Measurements from ENCODE around the gene MIF4GD.
A peak's percentile ranks its signal among the peaks of the same experiment; 100 is the strongest.

Gene MIF4GD

GRCh38 chr17:75289832-75290337, 18.9 kb upstream of the MIF4GD start:
- H2AFZ ChIP-seq (ENCODE audit: low read length) = peak overlapping the region; percentile 92

DNA sequence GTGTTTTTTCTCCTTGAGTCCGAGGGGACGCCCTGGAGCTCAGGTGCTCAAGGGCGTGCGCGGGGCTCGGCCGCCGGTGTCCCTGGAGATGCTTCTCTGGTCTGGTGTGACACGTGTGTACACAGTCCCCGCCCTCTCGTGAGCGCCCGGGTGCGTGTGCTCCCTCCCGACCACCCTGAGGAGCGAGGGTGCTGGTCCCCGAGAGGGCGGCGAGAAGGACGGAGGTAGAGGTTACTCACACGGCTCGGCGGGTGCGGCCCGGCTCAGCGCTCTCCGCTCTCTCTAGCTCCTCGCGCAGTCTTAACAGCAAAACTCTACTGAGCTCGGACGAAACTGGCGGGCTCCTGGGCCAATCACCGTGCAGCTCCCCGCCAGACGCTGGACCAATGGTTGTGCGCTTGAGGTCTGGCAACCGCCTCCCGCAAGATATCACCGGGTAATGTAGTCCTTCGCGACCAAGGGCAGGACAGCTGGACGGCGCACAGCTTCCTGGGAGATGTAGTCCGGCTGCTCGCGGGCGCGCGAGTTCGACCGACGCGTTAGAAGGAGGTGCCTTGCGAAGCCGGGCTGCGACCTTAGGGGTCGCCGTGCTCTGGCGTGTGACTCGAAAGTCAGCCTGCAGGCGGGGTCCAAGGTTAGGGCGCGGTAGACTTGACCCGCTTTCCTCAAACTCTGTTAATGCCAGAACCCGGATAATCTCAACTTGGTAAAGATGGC, 18.2 kb upstream of the MIF4GD start, which contains the start of gene SLC25A19:
TSS of gene SLC25A19 (minus strand) at position 319 of the 717 bp plus-strand sequence. CDS start 2,669 bp downstream, outside the sequence.
- Histone ChIP-seq H3K9ac (ENCODE audit: low read length) (peak within 1 kb of the TSS; percentile 82), H3K4me2 (ENCODE audit: low read depth, low read length) (peak within 1 kb of the TSS; percentile 84), H4K20me1 (ENCODE audit: insufficient read depth, low read length) (no peaks in the 10 kb centered on the region), H3K9me3 (replicated peaks; ENCODE audit: insufficient read depth, low read length) (no peaks in the 10 kb centered on the region), H3K4me3 (ENCODE audit: low read length) (peak within 1 kb of the TSS; percentile 87), H3K9me2 (replicated peaks; ENCODE audit: insufficient read depth, low read length) (no peaks in the 10 kb centered on the region), H3K36me3 (replicated peaks; ENCODE audit: insufficient read depth, low read length) (peaks cover 11% of the 10 kb centered on the region; the same call in 1 of the 2 replicates), H3K79me2 (ENCODE audit: low read length) (peaks cover 44% of the 10 kb centered on the region), H3K27ac (ENCODE audit: low read length) (peak within 1 kb of the TSS; percentile 79), H3K27me3 (replicated peaks; ENCODE audit: insufficient read depth, low read length) (no peaks in the 10 kb centered on the region), H2AFZ (ENCODE audit: low read length) (peak within 1 kb of the TSS; percentile 92), H3K4me1 (ENCODE audit: low read length) (0 out of 2 replicates have a peak, but pooled peaks cover 7% of the 10 kb centered on the region), H3F3A (ENCODE audit: insufficient read depth, low read length) (peaks cover 19% of the 10 kb centered on the region)
- DNase-seq = peak; percentile 99
- TF ChIP-seq EZH2 (optimal IDR thresholded peaks at IDR 0.05; ENCODE audit: low read depth, low read length) (no peak), EZH2phosphoT487 (IDR thresholded peaks at IDR 0.05; ENCODE audit: low read length) (no peak), CTCF (IDR thresholded peaks at IDR 0.05; ENCODE audit: low read length) (no peak; the same call in 1 of the 2 replicates)

More at GRCh38 chr17:75289832-75290337, 18.9 kb upstream of the MIF4GD start:
- H3F3A ChIP-seq (ENCODE audit: insufficient read depth, low read length) = peaks cover 20% of the 10 kb centered on the region
- peak; percentile 70 for DNase-seq
- peak overlapping the region; percentile 77 for H3K9ac ChIP-seq (ENCODE audit: low read length)
- TF ChIP-seq CTCF (IDR thresholded peaks at IDR 0.05; ENCODE audit: low read length) = peak; percentile 28; the same call in 1 of the 2 replicates
- no peak for TF ChIP-seq EZH2phosphoT487 (IDR thresholded peaks at IDR 0.05; ENCODE audit: low read length)
- H3K79me2 ChIP-seq (ENCODE audit: low read length) = peaks cover 41% of the 10 kb centered on the region
- H3K36me3 ChIP-seq (replicated peaks; ENCODE audit: insufficient read depth, low read length) = peaks cover 11% of the 10 kb centered on the region; the same call in 1 of the 2 replicates
- no peaks in the 10 kb centered on the region for H3K27me3 ChIP-seq (replicated peaks; ENCODE audit: insufficient read depth, low read length)
- H3K4me1 ChIP-seq (ENCODE audit: low read length) = 0 out of 2 replicates have a peak, but pooled peaks cover 8% of the 10 kb centered on the region
- no peaks in the 10 kb centered on the region for H3K9me3 ChIP-seq (replicated peaks; ENCODE audit: insufficient read depth, low read length)
- no peaks in the 10 kb centered on the region for H4K20me1 ChIP-seq (ENCODE audit: insufficient read depth, low read length)
- peak overlapping the region; percentile 87 for H3K4me3 ChIP-seq (ENCODE audit: low read length)
- H3K27ac ChIP-seq (ENCODE audit: low read length) = peak overlapping the region; percentile 79
- H3K9me2 ChIP-seq (replicated peaks; ENCODE audit: insufficient read depth, low read length) = no peaks in the 10 kb centered on the region
- H3K4me2 ChIP-seq (ENCODE audit: low read depth, low read length) = peak overlapping the region; percentile 59

DNA sequence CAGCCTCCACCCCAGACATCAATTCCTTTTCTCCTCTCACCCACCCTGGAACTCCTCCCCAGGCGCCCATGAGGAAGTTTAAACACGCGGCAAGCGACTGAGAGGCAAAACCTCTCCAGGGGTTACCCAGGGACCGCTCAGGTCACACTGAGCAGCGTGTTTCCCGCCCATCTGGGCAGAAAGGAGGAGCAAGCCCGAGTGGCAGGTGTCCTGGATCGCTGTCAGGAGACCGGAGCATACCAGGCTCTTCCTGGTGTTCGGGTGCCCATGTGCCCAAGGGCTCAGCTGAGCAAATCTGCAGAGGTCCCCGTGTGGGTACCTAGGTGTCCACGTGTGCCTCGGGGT, 17.7 kb upstream of the MIF4GD start:
- peaks cover 11% of the 10 kb centered on the region; the same call in 1 of the 2 replicates for H3K36me3 ChIP-seq (replicated peaks; ENCODE audit: insufficient read depth, low read length)
- peak overlapping the region; percentile 87 for H3K4me3 ChIP-seq (ENCODE audit: low read length)
- peaks cover 16% of the 10 kb centered on the region for H3F3A ChIP-seq (ENCODE audit: insufficient read depth, low read length)
- H2AFZ ChIP-seq (ENCODE audit: low read length) = peak overlapping the region; percentile 82
- H3K27ac ChIP-seq (ENCODE audit: low read length) = peak overlapping the region; percentile 79
- H3K79me2 ChIP-seq (ENCODE audit: low read length) = peaks cover 44% of the 10 kb centered on the region
- 0 out of 2 replicates have a peak, but pooled peaks cover 5% of the 10 kb centered on the region for H3K4me1 ChIP-seq (ENCODE audit: low read length)
- no peaks in the 10 kb centered on the region for H4K20me1 ChIP-seq (ENCODE audit: insufficient read depth, low read length)
- peak overlapping the region; percentile 82 for H3K9ac ChIP-seq (ENCODE audit: low read length)
- no peaks in the 10 kb centered on the region for H3K9me3 ChIP-seq (replicated peaks; ENCODE audit: insufficient read depth, low read length)
- peak; percentile 84 for DNase-seq
- TF ChIP-seq EZH2phosphoT487 (IDR thresholded peaks at IDR 0.05; ENCODE audit: low read length) (no peak), CTCF (IDR thresholded peaks at IDR 0.05; ENCODE audit: low read length) (no peak), EZH2 (optimal IDR thresholded peaks at IDR 0.05; ENCODE audit: low read depth, low read length) (no peak)
- no peaks in the 10 kb centered on the region for H3K27me3 ChIP-seq (replicated peaks; ENCODE audit: insufficient read depth, low read length)
- peak overlapping the region; percentile 84 for H3K4me2 ChIP-seq (ENCODE audit: low read depth, low read length)
- H3K9me2 ChIP-seq (replicated peaks; ENCODE audit: insufficient read depth, low read length) = no peaks in the 10 kb centered on the region

Measured in MM.1S (cell line).